ENCODE results near the gene DRC1.

GRCh38 chr2:26492749-26493515 lies 91.2 kb downstream of the DRC1 start:
- TF ChIP-seq CTCF (IDR thresholded peaks at IDR 0.05): no peak
- TF ChIP-seq, protein P1, sequence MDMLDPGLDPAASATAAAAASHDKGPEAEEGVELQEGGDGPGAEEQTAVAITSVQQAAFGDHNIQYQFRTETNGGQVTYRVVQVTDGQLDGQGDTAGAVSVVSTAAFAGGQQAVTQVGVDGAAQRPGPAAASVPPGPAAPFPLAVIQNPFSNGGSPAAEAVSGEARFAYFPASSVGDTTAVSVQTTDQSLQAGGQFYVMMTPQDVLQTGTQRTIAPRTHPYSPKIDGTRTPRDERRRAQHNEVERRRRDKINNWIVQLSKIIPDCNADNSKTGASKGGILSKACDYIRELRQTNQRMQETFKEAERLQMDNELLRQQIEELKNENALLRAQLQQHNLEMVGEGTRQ (IDR thresholded peaks at IDR 0.05): no peak
- no peak for TF ChIP-seq KDM5A (IDR thresholded peaks at IDR 0.05)
- TF ChIP-seq, protein P2, sequence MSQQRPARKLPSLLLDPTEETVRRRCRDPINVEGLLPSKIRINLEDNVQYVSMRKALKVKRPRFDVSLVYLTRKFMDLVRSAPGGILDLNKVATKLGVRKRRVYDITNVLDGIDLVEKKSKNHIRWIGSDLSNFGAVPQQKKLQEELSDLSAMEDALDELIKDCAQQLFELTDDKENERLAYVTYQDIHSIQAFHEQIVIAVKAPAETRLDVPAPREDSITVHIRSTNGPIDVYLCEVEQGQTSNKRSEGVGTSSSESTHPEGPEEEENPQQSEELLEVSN (IDR thresholded peaks at IDR 0.05; ENCODE audit: borderline replicate concordance, low read depth): no peak
- TF ChIP-seq CBX8 (IDR thresholded peaks at IDR 0.05): no peak
- TF ChIP-seq ZC3H11A (IDR thresholded peaks at IDR 0.05): no peak
